NCI-H345 treated with DMSO at 0.1 percent for 48 hours (cell line): ENCODE results near the gene SUN5.

Source experiments
- DNase-seq: peaks from one replicate; lab custom pipeline; 2025; ENCODE audit not compliant: unreplicated experiment; lab: John Stamatoyannopoulos, UW

The SUN5 gene

DNA sequence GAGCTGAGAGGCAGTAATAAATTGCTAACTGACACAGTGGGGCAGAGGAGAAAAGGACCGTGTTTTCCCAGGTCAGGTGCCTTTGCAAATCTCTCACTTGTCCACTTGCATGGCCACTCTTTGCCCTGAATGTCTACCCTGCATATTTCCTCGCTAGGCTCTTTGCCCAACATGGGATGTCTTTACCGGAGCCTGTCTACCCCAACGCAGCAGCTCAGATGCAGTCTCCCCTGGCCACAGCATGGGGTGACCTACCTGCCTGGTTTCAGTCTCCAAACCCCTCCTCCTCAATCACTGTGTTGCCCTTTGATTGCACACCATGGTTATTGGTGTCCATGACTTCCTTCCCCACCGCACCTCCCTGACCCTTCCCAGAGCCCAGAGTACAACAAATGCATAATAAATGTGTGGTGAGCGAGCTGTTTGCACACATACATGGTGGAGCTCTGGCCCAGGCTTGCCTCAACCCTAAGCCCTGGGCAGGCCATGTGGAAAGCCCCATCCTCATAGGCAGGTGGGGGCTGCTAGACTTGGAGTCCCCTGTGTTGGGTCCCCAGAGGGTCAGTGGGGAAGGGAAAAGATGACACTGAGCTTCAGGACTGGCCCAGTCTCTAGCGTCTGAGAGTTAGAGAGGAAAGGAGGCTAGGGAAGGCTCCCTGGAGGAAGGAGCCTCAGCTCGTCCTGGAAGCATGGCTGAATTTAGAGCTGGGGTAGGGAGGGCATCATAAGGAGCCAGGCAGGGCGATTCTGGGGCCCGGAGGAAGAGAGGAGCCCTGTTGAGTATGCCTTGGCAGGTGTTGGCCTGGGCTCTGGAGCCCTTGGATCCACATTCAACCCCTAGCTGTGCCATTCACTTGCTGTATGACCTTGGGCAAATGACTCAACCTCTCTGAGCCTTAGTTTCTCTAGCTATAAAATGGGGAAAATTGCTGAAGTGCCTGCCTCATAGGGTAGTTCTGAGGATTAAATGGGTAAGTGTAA is 22.8 kb upstream of the SUN5 start:
- no peak for DNase-seq

DNA sequence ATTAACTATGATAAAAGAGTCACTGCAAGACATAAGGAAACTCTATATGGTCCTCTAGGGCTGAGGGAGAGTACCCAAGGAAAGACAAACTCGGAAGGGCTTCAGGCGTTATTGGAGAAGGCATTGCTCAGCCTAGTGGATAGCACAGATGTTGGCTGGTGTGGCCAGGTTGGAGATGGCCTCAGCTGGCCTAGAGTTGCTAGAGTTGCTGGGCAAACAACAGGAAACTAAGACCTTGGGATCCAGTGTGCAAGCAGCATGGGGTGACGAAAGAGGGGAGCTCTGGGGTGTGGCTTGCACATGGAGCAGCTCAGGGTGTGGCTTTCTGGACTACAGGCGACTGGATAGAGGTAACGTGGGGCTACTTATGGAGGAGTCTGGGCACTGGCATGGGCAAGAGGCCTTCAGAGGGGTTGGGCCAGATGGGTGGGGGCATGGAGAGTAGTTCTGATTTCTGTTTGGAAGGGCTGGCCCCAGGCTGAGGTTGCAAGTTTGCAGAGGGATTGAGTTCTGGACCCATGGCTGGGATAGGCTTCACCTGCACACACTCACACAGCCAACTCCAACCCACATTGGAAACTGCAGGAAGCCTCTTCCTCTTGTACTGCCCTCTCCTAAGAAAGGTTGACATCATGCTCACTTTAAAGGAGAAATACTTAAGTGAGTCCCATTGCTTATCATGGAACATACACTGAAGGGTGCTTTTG is 22.0 kb upstream of the SUN5 start:
- no peak for DNase-seq

DNA sequence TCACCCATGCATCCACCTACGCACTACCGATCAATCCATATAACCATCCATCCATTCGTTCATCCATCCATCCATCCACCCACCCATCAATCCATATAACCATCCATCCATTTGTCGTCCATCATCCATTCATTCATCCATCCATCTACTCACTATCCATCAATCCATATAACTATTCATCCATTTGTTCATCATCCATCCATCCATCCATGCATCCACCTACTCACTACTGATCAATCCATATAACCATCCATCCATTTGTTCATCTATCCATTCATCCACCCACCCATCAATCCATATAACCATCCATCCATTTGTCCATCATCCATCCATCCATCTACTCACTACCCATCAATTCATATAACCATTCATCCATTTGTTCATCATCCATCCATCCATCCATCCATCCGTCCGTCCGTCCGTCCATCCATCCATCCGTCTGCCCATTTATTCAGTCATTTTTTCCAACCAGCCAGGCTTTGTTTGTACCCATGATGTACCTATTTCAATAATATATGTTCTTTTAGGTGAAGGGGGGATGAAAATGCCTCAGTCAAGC is 21.2 kb upstream of the SUN5 start:
- no peak for DNase-seq

DNA sequence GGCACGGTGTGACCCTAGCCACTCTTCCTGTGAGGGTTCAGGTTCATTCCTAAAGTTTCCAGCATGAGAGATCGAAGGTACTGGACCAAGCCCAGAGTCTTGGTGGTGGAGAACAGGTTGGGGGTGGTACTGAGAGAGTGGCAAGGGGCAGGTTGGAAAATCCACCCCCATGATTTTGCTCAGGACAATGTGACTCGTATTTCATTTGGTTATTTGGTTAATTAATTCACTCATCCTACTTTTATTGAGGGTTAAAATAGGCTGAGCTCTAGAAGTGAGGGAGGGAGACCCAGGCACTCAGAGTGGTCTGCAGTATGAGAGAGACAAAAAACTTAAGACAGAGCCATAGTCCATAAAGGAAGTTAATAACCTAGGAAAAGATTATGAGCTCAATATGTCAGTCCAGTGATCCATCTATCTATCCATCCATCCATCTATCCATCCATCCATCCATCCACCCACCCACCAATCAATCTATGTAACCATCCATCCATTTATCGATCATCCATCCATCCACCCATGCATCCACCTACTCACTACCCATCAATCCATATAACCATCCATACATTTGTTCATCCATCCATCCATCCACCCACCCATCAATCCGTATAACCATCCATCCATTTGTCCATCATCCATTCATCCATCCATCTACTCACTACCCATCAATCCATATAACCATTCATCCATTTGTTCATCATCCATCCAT is 20.5 kb upstream of the SUN5 start:
- DNase-seq = no peak

DNA sequence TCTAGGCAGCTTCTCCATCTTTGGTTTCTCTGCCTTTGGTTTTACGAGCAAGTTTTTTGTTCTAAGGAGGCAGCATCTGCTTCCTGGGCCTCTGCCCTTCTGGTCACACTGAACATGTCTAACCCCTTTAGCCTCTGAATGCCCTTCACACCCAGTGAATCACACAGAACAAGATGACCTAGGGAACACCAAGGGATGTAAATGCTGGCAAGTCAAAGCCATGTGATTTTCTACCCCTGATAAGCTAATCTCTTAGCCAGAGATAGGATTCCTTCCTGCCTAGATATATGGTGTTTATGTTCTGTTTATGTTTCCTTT is 20.0 kb upstream of the SUN5 start:
- DNase-seq = no peak

DNA sequence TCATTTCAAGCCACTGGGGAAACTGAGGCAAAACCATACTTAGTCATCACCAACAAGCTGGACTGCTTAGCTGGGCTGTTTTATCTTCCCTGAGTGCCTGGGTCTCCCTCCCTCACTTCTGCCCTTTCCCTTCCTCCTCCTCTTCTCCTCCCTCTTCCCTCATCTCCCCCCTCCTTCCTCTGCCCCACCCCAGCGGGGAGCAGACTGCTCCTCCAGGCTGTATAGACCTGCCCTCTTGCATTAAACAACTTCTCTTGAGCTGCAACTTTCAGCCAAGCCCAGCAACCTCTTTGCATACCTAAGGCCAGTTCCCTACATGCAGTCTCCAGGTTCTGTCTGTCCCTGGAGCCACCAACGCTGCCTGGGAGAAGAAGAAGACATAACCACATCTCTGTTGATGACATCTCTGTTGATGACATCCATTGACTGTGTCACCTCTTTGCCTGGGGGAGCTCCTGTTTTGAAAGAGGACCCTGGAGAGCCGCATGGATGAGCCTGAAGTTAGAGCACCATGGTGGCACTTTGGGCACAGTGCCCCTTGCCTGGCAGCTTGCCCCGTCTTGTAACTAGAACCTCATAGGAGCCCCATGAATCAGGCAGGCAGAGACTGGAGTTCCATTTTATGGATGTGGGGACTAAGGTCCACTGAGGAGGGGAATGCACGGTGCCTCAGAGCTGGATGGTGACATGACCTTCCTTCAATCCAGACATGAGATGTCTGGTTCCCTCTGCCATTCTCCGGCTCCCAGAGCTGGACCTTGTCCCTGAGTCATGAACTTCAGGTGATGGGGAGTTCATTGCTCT is 19.4 kb upstream of the SUN5 start:
- DNase-seq = no peak

DNA sequence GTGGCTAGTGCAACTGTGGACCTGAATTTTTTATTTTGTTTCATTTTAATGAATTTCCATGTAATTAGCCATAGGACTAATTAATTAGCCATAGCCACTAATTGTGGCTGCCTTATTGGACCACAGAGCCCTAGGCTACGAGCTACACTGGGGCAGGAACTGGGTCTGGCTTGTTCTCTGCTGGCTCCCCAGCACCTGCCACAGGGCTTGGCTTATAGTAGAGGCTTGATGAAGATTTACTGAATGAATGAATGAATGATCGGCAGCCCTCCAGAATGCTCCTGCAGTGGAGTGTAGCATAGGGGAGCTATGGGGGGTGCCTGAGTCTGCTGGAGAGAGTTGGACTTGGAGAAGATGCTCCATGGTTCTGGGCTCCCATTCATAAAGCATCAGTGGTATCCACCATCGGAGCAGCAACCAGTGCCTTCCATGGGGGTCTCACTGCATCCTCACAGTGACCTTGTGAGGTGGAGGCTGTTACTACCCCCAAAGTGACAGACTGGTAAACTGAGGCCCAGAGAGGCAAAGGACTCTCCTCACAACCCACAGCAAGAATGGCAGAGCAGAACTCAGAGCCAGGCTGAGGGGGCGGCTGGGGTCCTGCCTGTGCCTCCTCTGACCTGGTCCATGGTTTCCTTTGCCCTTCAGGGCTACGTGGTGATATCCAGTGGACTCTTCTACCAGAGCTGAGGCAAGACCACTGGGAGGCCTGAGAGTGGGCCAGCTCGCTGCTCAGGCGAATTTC is 18.6 kb upstream of the SUN5 start:
- no peak for DNase-seq

DNA sequence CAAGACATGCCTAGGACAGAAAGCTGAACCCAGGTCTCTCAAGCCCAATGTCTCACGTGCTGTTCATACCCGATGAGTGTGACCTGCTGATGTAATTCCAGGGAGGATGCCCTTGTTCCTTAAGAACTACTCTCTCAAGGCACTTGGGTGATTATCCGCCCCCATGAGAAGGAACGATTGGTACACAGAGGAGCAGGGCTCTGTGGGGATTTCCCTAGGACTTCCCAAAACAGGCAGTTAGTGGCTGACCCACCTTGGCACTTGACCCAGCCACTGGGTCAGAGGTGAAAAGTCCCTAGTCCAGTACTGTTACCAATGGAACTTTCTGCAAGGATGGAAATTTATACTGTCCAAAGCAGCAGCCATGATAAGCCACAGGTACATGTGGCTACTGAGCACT is 18.1 kb upstream of the SUN5 start:
- no peak for DNase-seq

DNA sequence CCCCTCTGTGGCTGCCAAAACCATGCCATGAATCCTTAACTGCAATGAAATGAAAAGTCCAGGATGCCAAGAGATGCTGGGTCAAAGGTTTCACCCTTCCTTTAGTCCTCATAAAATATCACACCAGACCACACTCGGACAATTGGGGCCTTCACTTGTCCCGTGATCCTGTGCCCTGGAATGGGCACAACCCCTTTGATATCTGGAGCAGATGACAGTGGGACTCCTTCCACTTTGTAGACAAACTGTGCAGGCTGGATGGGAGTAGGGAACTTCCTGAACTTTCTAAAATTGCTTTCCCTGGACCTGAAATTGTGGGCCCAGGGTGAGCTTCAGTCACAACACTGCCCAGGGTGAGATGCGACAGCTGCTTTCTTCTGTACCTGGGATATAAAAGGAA is 17.6 kb upstream of the SUN5 start:
- DNase-seq = no peak

DNA sequence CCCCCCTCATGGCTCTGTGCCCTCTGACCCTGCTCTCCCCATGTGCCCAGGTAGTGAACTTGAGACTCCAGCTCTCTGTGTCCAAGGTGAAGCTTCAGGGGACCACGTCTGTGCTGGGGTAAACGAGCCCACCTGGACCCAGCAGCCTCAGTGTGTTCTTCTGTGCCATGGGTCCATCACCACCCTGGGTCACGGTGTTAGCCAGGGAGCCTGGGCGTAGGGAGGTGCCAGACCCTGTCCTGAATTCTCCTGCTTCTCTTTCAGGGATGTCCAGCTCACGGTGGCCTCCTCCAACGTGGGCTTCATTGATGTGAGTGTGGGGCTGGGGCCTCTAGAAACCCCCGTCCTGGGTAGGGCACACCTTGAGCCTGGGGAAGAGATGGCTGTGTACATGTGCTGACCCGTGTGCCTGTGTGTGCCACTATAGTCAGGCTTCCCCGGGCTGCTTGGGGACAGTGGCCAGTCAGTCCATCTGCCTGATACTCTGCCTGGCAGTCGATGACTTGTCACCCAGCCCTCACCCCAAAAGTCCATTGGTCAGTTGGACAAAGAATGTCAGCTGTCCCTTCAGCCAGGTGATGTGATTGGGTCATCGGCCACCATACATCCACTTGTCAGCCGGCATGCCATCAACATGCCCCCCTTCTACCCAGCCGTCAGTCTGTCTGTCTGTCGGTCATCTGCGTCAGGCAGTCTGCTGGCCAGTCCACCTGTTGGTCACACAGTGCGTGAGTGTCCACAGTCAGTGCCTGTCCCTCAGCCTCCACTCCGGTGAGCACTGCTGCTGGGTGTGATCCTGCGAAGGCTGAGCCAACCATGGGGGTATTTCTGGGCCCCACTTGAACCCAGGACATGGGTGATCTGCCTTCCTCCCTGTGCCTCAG is 16.3 kb upstream of the SUN5 start:
- no peak for DNase-seq

DNA sequence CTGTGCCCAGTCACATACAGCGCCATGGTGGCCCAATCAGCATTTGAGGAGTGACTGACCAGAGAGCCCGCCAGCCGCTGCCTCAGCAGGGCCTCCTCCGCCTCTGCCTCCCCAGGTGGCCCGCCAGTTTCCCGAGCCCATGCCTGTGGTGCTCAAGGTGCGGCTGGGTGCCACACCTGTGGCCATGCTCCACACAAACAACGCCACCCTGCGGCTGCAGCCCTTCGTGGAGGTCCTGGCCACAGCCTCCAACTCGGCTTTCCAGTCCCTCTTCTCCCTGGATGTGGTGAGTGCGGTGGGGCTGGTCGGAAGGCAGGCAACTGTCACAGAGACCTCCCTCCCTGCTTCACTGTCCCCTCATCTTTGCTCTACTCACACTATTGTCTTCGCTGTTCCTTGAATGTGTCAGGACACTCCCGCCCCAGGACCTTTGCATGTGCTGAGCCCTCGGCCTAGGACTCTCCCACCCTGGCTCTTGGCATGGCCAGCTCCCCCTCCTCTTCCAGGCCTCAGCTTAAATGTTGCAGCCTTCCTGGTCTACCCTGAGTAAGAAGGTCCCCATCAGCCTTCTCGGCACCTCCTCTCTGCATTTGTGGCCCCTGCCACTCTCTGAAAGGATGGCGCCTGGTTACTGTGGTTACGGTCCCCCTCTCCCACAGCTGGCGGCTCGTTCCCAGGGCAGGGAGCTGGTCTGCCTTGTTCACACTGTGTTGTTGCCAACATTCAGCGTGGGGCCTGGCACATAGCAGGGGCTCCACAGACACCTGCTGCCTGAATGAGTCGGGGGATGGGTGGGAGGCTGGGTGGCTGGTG is 15.4 kb upstream of the SUN5 start:
- no peak for DNase-seq

DNA sequence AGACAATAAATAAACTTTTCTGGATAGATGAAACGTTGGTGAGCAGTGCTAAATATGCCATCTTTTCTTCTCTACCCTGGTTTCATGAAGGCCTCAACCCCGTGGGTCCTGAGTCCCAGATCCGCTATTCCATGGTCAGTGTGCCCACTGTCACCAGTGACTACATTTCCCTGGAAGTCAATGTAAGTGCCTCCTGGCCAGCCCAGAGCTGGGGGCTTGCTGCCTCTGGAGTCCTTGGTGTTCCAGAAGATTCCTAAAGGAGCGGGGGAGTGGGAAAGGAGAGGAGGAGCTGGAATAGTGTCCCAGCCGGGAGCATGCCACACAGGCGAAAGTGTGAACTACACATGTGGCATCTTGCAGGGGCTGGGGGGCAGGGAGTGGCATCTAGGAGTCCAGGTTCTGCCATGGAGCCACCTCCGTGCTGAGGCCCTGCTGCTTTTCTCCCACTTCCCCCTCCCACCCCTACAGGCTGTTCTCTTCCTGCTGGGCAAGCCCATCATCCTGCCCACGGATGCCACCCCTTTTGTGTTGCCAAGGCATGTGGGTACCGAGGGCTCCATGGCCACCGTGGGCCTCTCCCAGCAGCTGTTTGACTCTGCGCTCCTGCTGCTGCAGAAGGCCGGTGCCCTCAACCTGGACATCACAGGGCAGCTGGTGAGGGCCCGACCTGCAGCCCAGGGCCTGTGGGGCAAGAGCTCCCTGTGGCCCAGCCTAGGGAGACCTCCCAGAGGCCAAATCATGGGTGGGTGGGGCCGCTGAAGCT is 14.1 kb upstream of the SUN5 start:
- DNase-seq = no peak

DNA sequence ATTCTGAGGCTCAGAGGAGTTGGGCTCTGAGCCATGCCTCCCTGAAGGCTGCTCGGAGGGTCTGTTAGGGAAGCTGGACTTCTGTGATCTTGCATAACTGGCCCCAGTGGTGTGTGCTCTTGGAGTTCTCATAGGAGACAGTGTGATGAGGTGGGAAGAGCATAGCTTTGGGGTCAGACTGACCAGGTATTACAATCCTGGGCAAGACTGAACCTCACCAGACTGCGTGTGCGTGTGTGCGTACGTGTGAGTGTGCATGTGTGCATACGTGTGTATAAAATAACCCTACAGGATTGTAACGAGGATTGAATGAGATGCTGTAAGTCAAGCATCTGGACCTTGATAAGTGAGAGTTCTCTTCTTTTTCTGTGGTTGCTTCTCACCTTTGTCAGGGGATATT is 13.3 kb upstream of the SUN5 start:
- no peak for DNase-seq

DNA sequence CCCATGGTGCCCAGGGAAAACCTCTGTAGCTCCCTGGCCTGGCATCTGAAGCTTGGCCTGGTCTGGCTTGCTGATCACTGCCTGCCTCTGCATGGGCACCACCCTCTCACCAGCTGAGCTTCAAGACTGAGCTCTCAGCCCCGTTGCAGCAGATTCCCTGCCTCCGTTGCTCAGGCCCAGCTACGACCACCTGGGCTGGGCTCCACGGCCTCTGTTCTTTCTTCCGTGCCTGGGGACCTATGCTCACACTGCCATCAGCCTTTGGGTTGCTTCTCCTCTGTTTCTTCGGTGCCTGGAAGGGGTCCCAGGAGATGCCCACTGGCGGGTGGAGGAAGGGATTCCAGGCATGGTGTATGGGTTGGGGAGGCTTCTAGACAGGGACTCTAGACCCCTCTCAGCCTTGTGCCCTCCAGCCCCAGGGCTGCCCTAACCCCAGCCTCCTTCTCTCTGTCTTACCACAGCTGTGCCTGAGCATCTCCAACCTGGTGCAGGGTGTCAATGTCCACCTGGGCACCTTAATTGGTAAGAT is 12.4 kb upstream of the SUN5 start:
- no peak for DNase-seq

DNA sequence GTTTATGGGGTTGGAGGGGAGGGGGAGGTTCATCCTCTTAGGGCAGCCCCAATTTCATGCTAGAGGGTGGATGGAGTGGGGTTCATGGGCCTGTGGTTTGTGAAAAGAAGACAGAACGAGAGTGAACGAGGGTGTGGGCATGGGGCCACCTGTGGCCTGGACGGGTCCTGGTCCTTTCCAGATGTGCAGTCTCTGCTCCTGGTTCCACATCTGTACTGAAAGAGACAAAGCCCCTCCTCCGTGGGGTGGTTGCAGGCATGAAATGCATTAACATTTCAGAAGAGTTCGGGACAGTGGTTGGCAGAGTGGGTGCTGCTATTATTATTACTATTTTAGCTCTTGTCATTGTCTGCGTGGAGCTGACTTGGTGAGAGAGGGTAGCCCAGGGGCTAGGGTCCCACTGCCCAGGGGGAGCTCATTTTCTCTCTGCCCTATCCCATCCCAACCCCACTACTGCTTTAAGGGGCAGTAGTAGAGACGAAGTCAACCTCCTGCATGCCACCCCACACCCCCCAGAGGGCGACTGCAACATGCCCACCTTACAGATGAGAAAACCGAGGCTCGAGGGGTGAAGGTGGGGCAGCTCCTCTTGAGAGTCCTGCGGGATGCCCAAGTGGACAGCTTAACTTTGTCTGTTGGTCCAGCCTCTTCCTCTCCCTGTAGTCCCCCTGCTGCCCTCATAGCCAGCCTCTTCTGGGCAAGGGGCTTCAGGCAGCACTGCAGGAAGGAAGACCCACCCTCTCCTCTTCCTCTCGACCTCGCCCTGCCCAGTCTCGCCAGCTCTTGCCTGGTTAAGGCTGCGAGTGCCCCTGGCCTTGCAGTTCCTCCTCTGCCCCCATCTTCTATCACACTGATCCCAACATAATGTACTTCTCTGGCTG is 11.7 kb upstream of the SUN5 start:
- no peak for DNase-seq

DNA sequence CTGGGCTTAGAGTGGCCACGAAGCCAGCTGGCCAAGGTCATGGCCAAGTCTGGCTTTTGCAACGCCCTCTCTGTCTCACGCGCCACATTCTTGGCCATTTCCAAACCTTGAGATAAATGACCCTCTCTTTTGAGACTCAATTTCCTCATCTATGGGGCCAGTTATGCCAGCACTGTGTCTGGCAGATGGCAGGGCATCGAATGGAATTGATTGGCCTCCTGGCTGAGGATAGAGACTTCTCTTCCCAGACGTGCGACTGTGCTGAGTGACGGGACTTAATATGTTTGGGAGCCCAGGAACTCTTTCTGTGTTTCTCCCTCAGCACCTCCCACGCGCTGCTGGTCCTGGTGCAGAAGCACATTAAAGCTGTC is 10.9 kb upstream of the SUN5 start:
- DNase-seq = no peak
